GM12872 (cell line): ENCODE measurements around the gene TCF20.

Experiments
- CTCF ChIP-seq: IDR thresholded peaks from 3 replicates; pipeline ENCODE4 v1.5.1; 2011; ENCODE audit warnings: low read depth, mild to moderate bottlenecking, low read length, moderate library complexity; ENCODE audit not compliant: insufficient read depth

The TCF20 gene

GRCh38 chr22:42270510-42271190 is at the start of gene TCF20:
Gene TCF20 (minus strand): TSS chr22:42270653. CDS start chr22:42215305, 55,348 bp downstream.
- no peak for TF ChIP-seq CTCF

DNA sequence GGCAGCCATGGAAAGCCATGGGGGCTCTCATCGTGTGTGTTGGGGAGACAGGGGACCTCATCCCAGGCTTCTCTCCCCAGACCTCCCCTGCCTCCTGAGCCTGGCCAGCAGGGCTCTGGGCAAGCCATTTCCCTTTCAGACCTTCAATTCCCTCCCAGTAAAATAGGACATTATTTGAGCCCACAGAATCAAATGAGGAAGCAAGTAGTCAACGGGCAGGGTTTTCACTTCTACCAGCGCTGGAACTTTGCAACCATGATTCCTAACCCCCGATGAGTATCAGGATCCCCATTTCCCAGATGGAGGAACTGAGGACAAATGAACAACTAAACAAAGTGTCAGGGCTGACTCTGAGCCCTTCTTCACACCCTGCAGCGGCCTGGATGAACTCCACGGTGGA is 48.9 kb upstream of the TCF20 start:
- TF ChIP-seq CTCF, result no peak

GRCh38 chr22:42318967-42319366 is 48.5 kb upstream of the TCF20 start:
- TF ChIP-seq CTCF, result no peak

GRCh38 chr22:42317691-42318547 is 47.5 kb upstream of the TCF20 start:
- no peak for TF ChIP-seq CTCF

GRCh38 chr22:42317008-42317407 is 46.6 kb upstream of the TCF20 start:
- no peak for TF ChIP-seq CTCF

GRCh38 chr22:42315392-42315756 is 44.9 kb upstream of the TCF20 start:
- no peak for TF ChIP-seq CTCF

GRCh38 chr22:42314709-42315391 is 44.4 kb upstream of the TCF20 start:
- TF ChIP-seq CTCF, result no peak
